ENCODE data around the gene TCEAL8. TPM values are rescaled to one million over a fixed set of nuclear protein-coding genes. Genes with fewer than 3 reads are reported as not detected.

TCEAL8 gene
- total and polyA plus RNA-seq, 2 of the 4 experiments (the other 2 are of a cell fraction): 31.5 to 57.6 TPM

- Histone ChIP-seq H3K27me3 (ENCODE audit: control insufficient read depth, insufficient read depth, low read length) (peaks cover 8% of the 10 kb centered on the region), H4K91ac (ENCODE audit: insufficient read depth, low read depth, low read length) (no peak overlapping the region), H3K9ac (ENCODE audit: low read depth, low read length) (no peak overlapping the region), H3K4me2 (ENCODE audit: low read depth, low read length) (no peak overlapping the region), H3K4me3 (ENCODE audit: insufficient read depth, low read depth, low read length) (no peak overlapping the region), H2AK9ac (replicated peaks; ENCODE audit: low read depth, low read length, poor library complexity) (no peak overlapping the region), H2AFZ (replicated peaks; ENCODE audit: low read length, poor library complexity) (no peak overlapping the region), H2BK120ac (ENCODE audit: low read depth, low read length) (no peak overlapping the region), H4K5ac (ENCODE audit: low read depth, low read length) (no peak overlapping the region), H2AK5ac (ENCODE audit: low read depth, low read length) (no peak overlapping the region), H3K4ac (ENCODE audit: low read depth, low read length) (no peak overlapping the region), H3K56ac (ENCODE audit: extremely low read depth, insufficient read depth, low read length) (no peak overlapping the region), H3K23ac (ENCODE audit: low read depth, low read length) (no peak overlapping the region), H4K8ac (ENCODE audit: low read depth in 2 of 2, low read length in 2 of 2) (no peak overlapping the region), H2BK20ac (ENCODE audit: low read depth, low read length) (no peak overlapping the region), H3K4me1 (ENCODE audit: control insufficient read depth, insufficient read depth, low read length) (no peaks in the 10 kb centered on the region), H3K9me3 (ENCODE audit: control insufficient read depth, insufficient read depth, low read length) (no peaks in the 10 kb centered on the region), H4K20me1 (ENCODE audit: insufficient read depth, low read length) (no peaks in the 10 kb centered on the region), H3K18ac (ENCODE audit: low read depth, low read length) (no peak overlapping the region), H3K27ac (ENCODE audit: insufficient read depth, low read length) (no peak overlapping the region), H3K9me1 (ENCODE audit: insufficient read depth, low read length) (no peaks in the 10 kb centered on the region), H3K14ac (replicated peaks; ENCODE audit: low read depth, low read length) (no peak overlapping the region), H2BK5ac (ENCODE audit: low read depth, low read length, poor library complexity, severe bottlenecking) (no peak overlapping the region), H2BK15ac (ENCODE audit: low read depth, low read length) (no peak overlapping the region), H3K79me1 (ENCODE audit: low read depth in 1 of 2, low read length in 2 of 2) (no peaks in the 10 kb centered on the region), H3K36me3 (ENCODE audit: control insufficient read depth, insufficient read depth, low read length) (no peaks in the 10 kb centered on the region)
- TF ChIP-seq ELK1 (IDR thresholded peaks at IDR 0.05; ENCODE audit: borderline replicate concordance, low read depth, low read length) (no peak), CEBPB (IDR thresholded peaks at IDR 0.05; ENCODE audit: low read depth, low read length) (no peak), USF2 (IDR thresholded peaks at IDR 0.05; ENCODE audit: low read depth, low read length) (no peak), RCOR1 (IDR thresholded peaks at IDR 0.05; ENCODE audit: insufficient replicate concordance, low read length) (no peak), SMC3 (IDR thresholded peaks at IDR 0.05; ENCODE audit: low read depth, low read length) (no peak), MAZ (IDR thresholded peaks at IDR 0.05; ENCODE audit: borderline replicate concordance, low read depth, low read length) (no peak), RAD21 (IDR thresholded peaks at IDR 0.05; ENCODE audit: low read length) (no peak), MAFK (IDR thresholded peaks at IDR 0.05; ENCODE audit: low read depth, low read length) (no peak), MXI1 (IDR thresholded peaks at IDR 0.05; ENCODE audit: borderline replicate concordance, low read depth, low read length) (no peak), CHD1 (IDR thresholded peaks at IDR 0.05; ENCODE audit: low read depth, low read length) (no peak), CTCF (conservative IDR thresholded peaks at IDR 0.05; ENCODE audit: low read depth, low read length) (no peak)
- no TSS peak for BruUV-seq (replicated peaks)
- POLR2A ChIA-PET (ENCODE audit: unreplicated experiment): no interaction called here
- CTCF ChIA-PET: no interaction called here
- dilution Hi-C loops (cut with HindIII; ENCODE audit: low sequenced_read_pairs, unreplicated experiment) (no loop called here), in situ Hi-C loops (cut with MboI; ENCODE audit: low sequenced_read_pairs) (no loop called here), intact Hi-C loops (cut with micrococcal nuclease) (no loop called here)
- no peak for ATAC-seq (ENCODE audit: low read depth)
- 40% methylated on average over 1 of the region's 2 CpGs; no CpG with 5 or more reads in 1 of the 2 experiments for WGBS, 2 experiments (ENCODE audit: extremely low coverage in 2 of 2, insufficient read length in 1 of 2)
- no peak for DNase-seq
These were observed 21.7 kb downstream of the TCEAL8 start for GRCh38 chrX:103233263-103233662.
